Psoas muscle (tissue), 8 donors: Measurements from ENCODE around the gene LDLRAD4. TPM values are rescaled to one million over a fixed set of nuclear protein-coding genes. Genes with fewer than 3 reads are reported as not detected.
A peak's percentile ranks its signal among the peaks of the same experiment; 100 is the strongest.

Experiments
- ATAC-seq, 4 donors: fragments of 200-7000 bp; cut with Tn5 transposase; one replicate each; pipeline ENCODE4 v1.9.1; 2020; ENCODE audit warnings: moderate library complexity in 3 of 4, mild to moderate bottlenecking in 2 of 4
- DNase-seq, 2 donors: peaks; one replicate each; pipeline ENCODE4 v3.0.0-alpha.2; 2020
- H3K27ac ChIP-seq: fragments of 200-600 bp; one replicate; pipeline ENCODE4 v1.8.0; 2022
- H3K27me3 ChIP-seq, 3 donors: fragments of 200-600 bp in 1 of 3; one replicate each; pipeline versions ENCODE4 v1.6.1 to v1.8.0; 2013 to 2022; ENCODE audit warnings: low read length in 2 of 3, mild to moderate bottlenecking in 2 of 3, moderate library complexity in 1 of 3; ENCODE audit not compliant: insufficient read depth in 3 of 3
- H3K36me3 ChIP-seq, 2 donors: fragments of 200-600 bp in 1 of 2; one replicate each; pipeline versions ENCODE4 v1.6.1 to v1.8.0; 2013 to 2022; ENCODE audit warnings: low read depth in 1 of 2, mild to moderate bottlenecking in 1 of 2, moderate library complexity in 1 of 2; ENCODE audit not compliant: insufficient read depth in 1 of 2
- H3K4me1 ChIP-seq: fragments of 200-600 bp; one replicate; pipeline ENCODE4 v1.8.0; 2022
- H3K4me3 ChIP-seq: fragments of 200-600 bp; one replicate; pipeline ENCODE4 v1.8.0; 2022; ENCODE audit warnings: mild to moderate bottlenecking
- H3K9me3 ChIP-seq: fragments of 200-600 bp; one replicate; pipeline ENCODE4 v1.8.0; 2022
- CTCF ChIP-seq: fragments of 200-600 bp; IDR thresholded peaks from one replicate; pipeline ENCODE4 v1.8.0; 2022; ENCODE audit warnings: antibody characterized with exemption
- WGBS, 3 donors: extraction: QIAGEN DNeasy Blood & Tissue Kit; methylation state at CpG; one replicate each; pipeline versions ENCODE4 v1.1.6 to v1.1.7; 2013; 5-methylcytosine and 5-hydroxymethylcytosine counted together
- intact Hi-C, 2 donors: fragments of 100-400 bp; cut with DNase I; formaldehyde crosslinking; loops; one replicate each; pipeline versions ENCODE4 v1.11.0 to v1.14.2; 2022
- polyA plus RNA-seq, 3 donors: library from polyadenylated mRNA; stranded (reverse); fragments of 200-250 nt; gene quantifications; one replicate each; pipeline ENCODE4 v1.2.3, GENCODE V29; 2013
- total RNA-seq, 4 donors: library from RNA; stranded (reverse); fragmentation: NEBNext Ultra II Directional in 2 of 4; extraction: Animal tissue kit (Norgen Biotek cat#: 25700) in 2 of 4; gene quantifications; one replicate each; pipeline versions ENCODE4 v1.2.1 to v1.2.4, GENCODE V29; 2021 to 2023
- donor health status: healthy with polysubstance abuse.
- donor health status: DM: no; HTN: no; CAD: no; lungs with moderate emphysema.
- donor health status: Bipolar disorder and iron deficiency.
- donor health status: healthy.
- donor health status: DM: yes; HTN: yes; CAD: no.
- donor health status: DM: no; HTN: no; CAD: no.
- donor health status: DM: no; HTN: no; CAD: no.
- donor health status: DM: yes; HTN: yes; CAD: no.

Gene LDLRAD4
- total and polyA plus RNA-seq, 7 donors, result 1.8 to 13.9 (median 3.8) TPM

DNA sequence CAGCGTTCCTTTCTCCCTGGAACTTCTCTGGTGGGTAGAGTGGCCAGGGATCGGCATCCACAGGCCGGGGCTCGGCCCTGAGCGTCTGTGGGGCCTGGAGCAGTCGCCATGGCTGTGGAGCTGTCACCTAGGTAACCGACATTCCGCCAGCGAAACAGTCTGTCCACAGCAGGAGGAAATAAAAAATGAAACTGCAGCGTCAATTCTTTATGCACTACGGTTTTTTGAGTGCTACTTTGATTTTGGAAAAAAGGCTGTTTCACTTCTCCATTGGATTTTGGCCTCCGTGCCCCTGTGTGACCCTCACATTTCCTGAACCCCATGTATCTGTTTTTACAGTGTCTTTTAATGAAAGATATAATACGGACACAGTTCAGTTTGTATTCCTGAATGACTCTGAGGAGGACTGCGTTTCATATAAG is 163.4 kb downstream of the LDLRAD4 start:
- Histone ChIP-seq H3K36me3 (no peaks in the 10 kb centered on the region), H3K27me3 (no peaks in the 10 kb centered on the region), H3K4me3 (peak overlapping the region; percentile 43), H3K4me1 (peaks cover 54% of the 10 kb centered on the region), H3K27ac (peak overlapping the region; percentile 70), H3K9me3 (no peaks in the 10 kb centered on the region)
- DNase-seq, result peak; percentile 68 to 79
- intact Hi-C loops, result no loop called here
- no peak for TF ChIP-seq CTCF
- 17 to 25% (median 18%) methylated on average over 14 of the region's 14 CpGs for WGBS, 3 donors
- ATAC-seq, result peak in 3 of 4 donors; percentile 38 to 69 (median 45)

- intact Hi-C loops, result no loop called here
- TF ChIP-seq CTCF, result no peak
- H3K36me3 ChIP-seq, result peaks cover 0 to under 1% of the 10 kb centered on the region in 2 donors
- H3K27me3 ChIP-seq, result no peaks in the 10 kb centered on the region
- peaks cover 49% of the 10 kb centered on the region for H3K4me1 ChIP-seq
- ATAC-seq, result peak in 3 of 4 donors; percentile 4 to 38 (median 35)
- no peak for DNase-seq
- 66 to 79% (median 73%) methylated on average over 9 of the region's 9 CpGs for WGBS, 3 donors
- H3K4me3 ChIP-seq, result peak overlapping the region; percentile 43
- H3K27ac ChIP-seq, result peak overlapping the region; percentile 70
- H3K9me3 ChIP-seq, result no peaks in the 10 kb centered on the region
These were observed 163.9 kb downstream of the LDLRAD4 start for GRCh38 chr18:13382366-13382953.

DNA sequence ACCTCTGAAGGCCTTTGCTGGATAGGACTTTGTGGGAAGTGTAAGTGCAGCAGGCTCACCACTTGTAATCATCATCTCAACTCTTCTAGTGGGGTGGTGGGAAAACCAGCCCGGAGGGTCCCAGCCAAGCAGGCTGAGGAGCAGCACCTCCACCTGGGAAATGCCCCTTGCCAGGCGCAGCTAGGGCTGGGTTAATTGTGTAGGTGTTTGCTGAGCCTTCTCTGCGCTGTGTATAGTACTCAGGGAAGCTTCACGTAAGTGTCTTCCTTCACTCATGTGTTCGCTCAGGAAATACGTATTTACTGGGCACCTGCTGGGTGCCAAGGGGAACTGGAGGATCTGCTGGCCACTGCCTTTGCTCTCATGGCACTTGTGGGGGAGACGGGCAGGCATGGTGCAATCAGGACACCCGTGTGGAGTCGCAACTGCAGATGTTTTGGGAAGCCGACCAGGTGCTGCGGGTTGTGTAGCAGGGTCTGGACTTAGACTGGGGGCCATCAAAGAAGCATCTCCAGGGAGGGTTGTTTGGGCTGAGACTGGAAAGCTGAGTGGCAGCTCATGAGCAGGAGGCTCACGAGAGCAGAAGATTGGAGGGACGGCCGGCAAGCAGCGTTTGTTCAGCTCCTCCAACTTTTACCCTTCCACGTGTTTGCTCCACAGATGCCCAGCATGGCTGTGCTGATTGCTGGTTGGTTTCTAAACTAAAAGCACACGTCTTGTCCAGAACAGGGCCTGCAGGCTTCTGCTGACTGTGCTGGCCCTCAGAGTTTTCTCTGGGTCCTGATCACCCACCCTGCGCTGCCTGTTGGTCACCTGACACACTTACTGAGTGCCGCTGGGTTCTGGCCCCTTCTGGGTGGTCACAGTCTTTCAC is 164.6 kb downstream of the LDLRAD4 start:
- H3K4me3 ChIP-seq, result no peak overlapping the region
- peaks cover 42% of the 10 kb centered on the region for H3K4me1 ChIP-seq
- no peak for ATAC-seq
- intact Hi-C loops, result no loop called here
- H3K9me3 ChIP-seq, result no peaks in the 10 kb centered on the region
- no peak for TF ChIP-seq CTCF
- no peak for DNase-seq
- H3K36me3 ChIP-seq, result peaks cover 0 to 7% of the 10 kb centered on the region in 2 donors
- WGBS, 3 donors, result 88 to 93% (median 88%) methylated on average over 19 of the region's 19 CpGs
- peak overlapping the region; percentile 70 for H3K27ac ChIP-seq
- no peaks in the 10 kb centered on the region for H3K27me3 ChIP-seq

DNA sequence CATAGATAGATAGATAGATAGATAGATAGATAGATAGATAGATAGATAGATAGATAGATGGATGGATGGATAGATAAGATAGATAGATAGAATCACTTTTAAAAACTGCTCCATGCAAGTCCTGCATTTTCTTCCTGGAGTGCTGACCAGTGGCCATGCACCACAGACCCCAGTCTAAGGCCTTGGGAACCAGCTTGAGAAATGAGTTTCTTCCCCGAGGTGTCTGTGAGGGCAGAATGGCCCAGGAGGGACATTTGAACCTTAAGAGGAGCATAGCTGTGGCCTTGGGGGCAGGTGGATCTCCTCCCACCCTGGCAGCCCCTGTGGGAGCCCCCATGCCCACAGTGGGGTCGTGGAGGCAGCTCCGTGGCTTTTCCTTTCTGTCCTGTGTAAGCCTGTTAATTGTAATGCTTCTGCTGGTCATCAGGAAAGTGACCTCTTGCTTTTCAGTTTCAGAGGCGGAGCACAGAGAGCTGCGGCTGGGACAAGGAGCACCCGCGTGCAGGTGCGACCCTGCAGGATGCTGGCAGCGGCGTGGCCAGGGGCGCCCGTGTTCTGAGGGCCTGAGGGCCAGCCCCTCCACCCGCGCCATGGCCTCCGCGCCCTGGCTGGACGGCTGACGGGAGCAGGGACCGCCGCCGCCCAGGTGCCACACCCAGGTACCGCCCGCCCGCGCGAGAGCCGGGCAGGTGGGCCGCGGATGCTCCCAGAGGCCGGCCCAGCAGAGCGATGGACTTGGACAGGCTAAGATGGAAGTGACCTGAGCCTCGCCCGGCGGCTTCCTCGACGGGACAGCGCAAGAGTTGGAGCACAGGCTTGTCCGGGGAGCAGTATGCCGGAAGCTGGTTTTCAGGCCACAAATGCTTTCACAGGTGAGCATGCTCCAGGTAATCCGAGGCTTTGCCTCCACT is 168.6 kb downstream of the LDLRAD4 start:
- Histone ChIP-seq H3K4me3 (no peak overlapping the region), H3K36me3 (peaks cover 0 to 7% of the 10 kb centered on the region in 2 donors), H3K27ac (peak overlapping the region; percentile 23), H3K27me3 (no peaks in the 10 kb centered on the region), H3K9me3 (no peaks in the 10 kb centered on the region), H3K4me1 (peaks cover 8% of the 10 kb centered on the region)
- 92% methylated on average over 40 of the region's 40 CpGs for WGBS, 3 donors
- ATAC-seq (no peak), DNase-seq (no peak)
- no peak for TF ChIP-seq CTCF
- intact Hi-C loops, result no loop called here
